Thyroid gland (tissue), 4 donors: Measurements from ENCODE around the gene NPEPPS. TPM values are rescaled to one million over a fixed set of nuclear protein-coding genes. Genes with fewer than 3 reads are reported as not detected.
A peak's percentile ranks its signal among the peaks of the same experiment; 100 is the strongest.
"Not testable (repeated sequence)": the region's sequence is repeated elsewhere in the genome, so short reads cannot be mapped to it uniquely, and the experiment has no call there.

Source experiments
- DNase-seq, 2 donors: peaks; one replicate each; pipeline ENCODE4 v3.0.0-alpha.2; 2019
- H3K27ac ChIP-seq, 3 donors: fragments of 200-600 bp; sonication (generic); 1 replicate in 2 of 3; 2 replicates in 1 of 3; pipeline ENCODE4 v1.5.1; 2016 to 2019; ENCODE audit warnings: mild to moderate bottlenecking in 1 of 3, moderate library complexity in 1 of 3
- H3K27me3 ChIP-seq: fragments of 200-600 bp; sonication (generic); one replicate; pipeline ENCODE4 v1.5.1; 2019
- H3K36me3 ChIP-seq, 2 donors: fragments of 200-600 bp; sonication (generic); one replicate each; pipeline ENCODE4 v1.5.1; 2016 to 2019
- H3K4me1 ChIP-seq, 2 donors: fragments of 200-600 bp; sonication (generic); one replicate each; pipeline ENCODE4 v1.5.1; 2017 to 2019
- H3K4me3 ChIP-seq, 3 donors: fragments of 200-600 bp; sonication (generic); replicated peaks in 1 of 3; 1 replicate in 2 of 3; 2 replicates in 1 of 3; pipeline ENCODE4 v1.5.1; 2016; ENCODE audit warnings: mild to moderate bottlenecking in 1 of 3
- H3K9me3 ChIP-seq: fragments of 200-600 bp; sonication (generic); one replicate; pipeline ENCODE4 v1.5.1; 2017
- POLR2A ChIP-seq, 2 donors: fragments of 450-650 bp; IDR thresholded peaks; one replicate each; pipeline ENCODE4 v1.6.1; 2017; ENCODE audit warnings: antibody characterized with exemption in 2 of 2, mild to moderate bottlenecking in 2 of 2, moderate library complexity in 1 of 2
- WGBS, 2 donors: methylation state at CpG; one replicate each; pipeline ENCODE4 v1.1.5; 2017; 5-methylcytosine and 5-hydroxymethylcytosine counted together
- intact Hi-C: fragments of 100-400 bp; cut with DNase I; formaldehyde crosslinking; loops from one replicate; pipeline ENCODE4 v1.15.1; 2023
- total RNA-seq, 4 donors: library from RNA; depleted of rRNA; stranded (reverse); fragments of >200 nt; gene quantifications; one replicate each; pipeline ENCODE4 v1.2.3, GENCODE V29; 2016
- TF ChIP-seq, protein P1 (sequence below), 6 experiments: fragments of 200-600 bp in 3 of 6; fragments of 450-650 bp in 3 of 6; sonication (generic) in 3 of 6; IDR thresholded peaks; one replicate each; pipeline ENCODE4 v1.5.1; 2016 to 2019; ENCODE audit warnings: antibody characterized with exemption in 6 of 6, mild to moderate bottlenecking in 2 of 6, inconsistent platforms in 1 of 6, moderate library complexity in 1 of 6

NPEPPS gene, protein sequence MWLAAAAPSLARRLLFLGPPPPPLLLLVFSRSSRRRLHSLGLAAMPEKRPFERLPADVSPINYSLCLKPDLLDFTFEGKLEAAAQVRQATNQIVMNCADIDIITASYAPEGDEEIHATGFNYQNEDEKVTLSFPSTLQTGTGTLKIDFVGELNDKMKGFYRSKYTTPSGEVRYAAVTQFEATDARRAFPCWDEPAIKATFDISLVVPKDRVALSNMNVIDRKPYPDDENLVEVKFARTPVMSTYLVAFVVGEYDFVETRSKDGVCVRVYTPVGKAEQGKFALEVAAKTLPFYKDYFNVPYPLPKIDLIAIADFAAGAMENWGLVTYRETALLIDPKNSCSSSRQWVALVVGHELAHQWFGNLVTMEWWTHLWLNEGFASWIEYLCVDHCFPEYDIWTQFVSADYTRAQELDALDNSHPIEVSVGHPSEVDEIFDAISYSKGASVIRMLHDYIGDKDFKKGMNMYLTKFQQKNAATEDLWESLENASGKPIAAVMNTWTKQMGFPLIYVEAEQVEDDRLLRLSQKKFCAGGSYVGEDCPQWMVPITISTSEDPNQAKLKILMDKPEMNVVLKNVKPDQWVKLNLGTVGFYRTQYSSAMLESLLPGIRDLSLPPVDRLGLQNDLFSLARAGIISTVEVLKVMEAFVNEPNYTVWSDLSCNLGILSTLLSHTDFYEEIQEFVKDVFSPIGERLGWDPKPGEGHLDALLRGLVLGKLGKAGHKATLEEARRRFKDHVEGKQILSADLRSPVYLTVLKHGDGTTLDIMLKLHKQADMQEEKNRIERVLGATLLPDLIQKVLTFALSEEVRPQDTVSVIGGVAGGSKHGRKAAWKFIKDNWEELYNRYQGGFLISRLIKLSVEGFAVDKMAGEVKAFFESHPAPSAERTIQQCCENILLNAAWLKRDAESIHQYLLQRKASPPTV
- total RNA-seq = 100 to 1,000 TPM in 3 of 4 donors, 10 to 100 TPM in 1; 78.9 to 150 (median 111) TPM

DNA sequence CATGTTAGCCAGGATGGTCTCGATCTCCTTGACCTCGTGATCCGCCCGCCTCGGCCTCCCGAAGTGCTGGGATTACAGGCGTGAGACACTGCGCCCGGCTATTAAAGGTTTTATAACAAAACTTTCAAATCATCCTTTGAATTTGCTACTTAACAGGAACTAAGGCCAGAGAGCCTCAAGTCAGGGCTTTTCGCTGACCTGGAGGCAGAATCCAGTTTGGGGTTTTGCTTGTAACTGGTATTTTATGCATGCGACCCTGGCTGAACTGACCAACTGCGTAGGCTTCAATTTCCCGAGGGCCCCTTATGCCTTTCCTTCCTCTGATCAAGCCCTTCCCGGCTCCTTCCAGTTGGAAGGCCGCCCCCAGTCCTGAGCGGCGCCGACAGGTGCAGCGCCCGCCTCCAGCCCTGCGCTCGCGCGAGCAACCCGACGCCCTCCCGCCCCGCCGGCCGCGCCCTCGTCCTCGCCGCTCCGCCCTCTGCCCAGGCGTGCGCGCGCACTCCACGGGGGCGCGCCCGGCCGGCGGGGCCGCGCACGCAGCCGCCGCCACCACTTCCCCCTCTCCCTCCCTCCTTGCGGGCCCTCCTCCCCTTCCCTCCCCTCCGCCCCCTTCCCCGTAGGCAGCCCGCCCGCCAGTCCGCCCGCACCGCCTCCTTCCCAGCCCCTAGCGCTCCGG, at the start of gene NPEPPS:
TSS of gene NPEPPS (plus strand) at position 552 of the 676 bp plus-strand sequence. CDS start 193 bp downstream, outside the sequence.
- peak within 1 kb of the TSS in 2 of 3 donors; percentile 58 to 63 for H3K4me3 ChIP-seq
- H3K27me3 ChIP-seq, intact Hi-C loops, H3K36me3 ChIP-seq, H3K9me3 ChIP-seq, H3K4me1 ChIP-seq: not testable (repeated sequence)
- 48 to 58% methylated on average over 10 to 16 of the region's 60 CpGs for WGBS, 2 donors
- H3K27ac ChIP-seq = peak within 1 kb of the TSS; percentile 81 to 88 (median 86)
- peak; percentile 87 to 89 for DNase-seq
- peak in 1 of 2 donors; percentile 50 for TF ChIP-seq POLR2A (IDR thresholded peaks at IDR 0.05)

DNA sequence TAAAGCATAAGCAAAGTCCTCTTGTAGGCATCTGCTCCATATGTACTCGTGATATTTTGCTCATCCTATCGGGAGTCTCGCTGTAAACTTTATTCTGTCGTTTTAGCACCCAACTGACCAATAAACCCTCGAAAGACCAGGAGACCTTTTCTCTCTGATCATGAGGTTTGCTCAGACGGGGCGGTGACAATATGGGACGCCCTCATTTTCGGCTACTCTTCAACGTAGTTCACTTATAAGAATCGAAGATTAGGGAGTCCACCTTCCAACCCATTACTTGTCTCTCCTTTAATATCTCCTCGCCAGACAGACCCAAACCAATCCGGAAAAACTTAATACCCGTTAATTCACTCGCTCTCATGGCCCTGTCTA, 39.1 kb upstream of the NPEPPS start:
- H3K4me1 ChIP-seq, H3K36me3 ChIP-seq, DNase-seq, H3K27me3 ChIP-seq, intact Hi-C loops, H3K9me3 ChIP-seq: not testable (repeated sequence)
- Histone ChIP-seq H3K4me3 (peak overlapping the region in 2 of 3 donors; percentile 42 to 73), H3K27ac (peak overlapping the region; percentile 86 to 91 (median 88))
- WGBS, 2 donors = 6 to 13% methylated on average over 15 of the region's 15 CpGs

DNA sequence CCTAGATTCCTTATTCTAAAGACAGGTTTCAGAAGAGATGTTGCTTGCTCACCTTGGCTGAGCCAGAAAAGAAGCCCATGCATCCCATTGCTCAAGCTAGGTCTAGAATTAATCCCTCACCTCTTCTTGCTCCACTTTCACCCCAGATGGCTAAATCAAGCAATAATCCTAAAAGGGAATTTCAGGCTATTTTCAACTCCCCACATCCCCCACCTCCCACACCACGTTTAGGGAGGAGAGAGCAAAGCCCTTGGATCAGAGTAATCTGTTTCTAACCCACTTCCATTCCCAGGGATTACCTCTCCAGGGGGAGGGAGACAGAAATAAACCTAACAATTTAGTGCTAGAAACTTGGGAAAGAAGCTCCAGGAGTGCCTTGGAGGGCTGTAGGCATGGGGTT, 31.8 kb upstream of the NPEPPS start:
- H3K9me3 ChIP-seq, DNase-seq, H3K27me3 ChIP-seq, H3K4me3 ChIP-seq, H3K27ac ChIP-seq, H3K36me3 ChIP-seq, H3K4me1 ChIP-seq, intact Hi-C loops: not testable (repeated sequence)
- 59% methylated on average over 1 of the region's 1 CpG; no CpG with 5 or more reads in 1 of the 2 donors for WGBS, 2 donors

DNA sequence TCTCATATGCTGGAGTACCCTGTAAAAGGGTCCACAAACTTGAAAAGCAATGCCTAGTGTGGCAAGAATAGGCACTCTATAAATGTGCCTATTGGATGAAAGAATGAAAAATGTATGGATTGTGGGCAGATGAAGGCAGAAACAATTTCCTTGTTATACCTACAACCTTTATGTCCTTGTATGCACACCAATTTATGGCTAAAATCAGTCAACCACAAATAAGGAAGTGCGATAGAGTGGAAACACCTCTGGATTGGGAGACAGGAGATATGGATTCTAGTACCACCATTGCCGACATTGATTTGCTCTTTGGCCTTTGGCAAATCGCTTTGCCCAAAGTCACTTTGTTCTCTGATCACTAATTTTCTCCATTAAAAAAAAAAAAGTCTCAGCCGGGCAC, 31.4 kb upstream of the NPEPPS start:
- H3K9me3 ChIP-seq, H3K4me1 ChIP-seq, H3K27ac ChIP-seq, DNase-seq, H3K4me3 ChIP-seq, H3K27me3 ChIP-seq, H3K36me3 ChIP-seq, intact Hi-C loops: not testable (repeated sequence)
- 88 to 93% methylated on average over 4 of the region's 4 CpGs for WGBS, 2 donors

DNA sequence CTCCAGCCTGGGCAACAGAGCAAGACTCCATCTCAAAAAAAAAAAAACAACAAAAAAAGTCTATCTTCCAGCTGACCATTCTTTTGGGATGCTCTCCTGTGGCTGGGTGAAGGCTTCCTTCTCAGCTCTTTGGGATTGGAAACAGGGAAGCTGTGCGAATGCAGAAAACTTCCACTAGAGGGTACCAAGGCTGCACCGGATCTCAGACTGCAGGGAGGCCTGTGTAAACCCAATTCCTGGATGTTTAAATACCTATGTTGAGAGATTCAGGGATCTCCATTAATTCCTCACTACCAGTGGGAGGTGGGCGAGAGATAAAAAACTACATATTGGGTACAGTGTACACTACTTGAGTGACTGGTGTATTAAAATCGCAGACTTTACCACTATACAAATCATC, 30.3 kb upstream of the NPEPPS start:
- WGBS, 2 donors = 59 to 63% methylated on average over 4 of the region's 4 CpGs
- H3K9me3 ChIP-seq, H3K4me3 ChIP-seq, H3K36me3 ChIP-seq, intact Hi-C loops, H3K4me1 ChIP-seq, H3K27ac ChIP-seq, H3K27me3 ChIP-seq: not testable (repeated sequence)
- TF ChIP-seq, protein P1, sequence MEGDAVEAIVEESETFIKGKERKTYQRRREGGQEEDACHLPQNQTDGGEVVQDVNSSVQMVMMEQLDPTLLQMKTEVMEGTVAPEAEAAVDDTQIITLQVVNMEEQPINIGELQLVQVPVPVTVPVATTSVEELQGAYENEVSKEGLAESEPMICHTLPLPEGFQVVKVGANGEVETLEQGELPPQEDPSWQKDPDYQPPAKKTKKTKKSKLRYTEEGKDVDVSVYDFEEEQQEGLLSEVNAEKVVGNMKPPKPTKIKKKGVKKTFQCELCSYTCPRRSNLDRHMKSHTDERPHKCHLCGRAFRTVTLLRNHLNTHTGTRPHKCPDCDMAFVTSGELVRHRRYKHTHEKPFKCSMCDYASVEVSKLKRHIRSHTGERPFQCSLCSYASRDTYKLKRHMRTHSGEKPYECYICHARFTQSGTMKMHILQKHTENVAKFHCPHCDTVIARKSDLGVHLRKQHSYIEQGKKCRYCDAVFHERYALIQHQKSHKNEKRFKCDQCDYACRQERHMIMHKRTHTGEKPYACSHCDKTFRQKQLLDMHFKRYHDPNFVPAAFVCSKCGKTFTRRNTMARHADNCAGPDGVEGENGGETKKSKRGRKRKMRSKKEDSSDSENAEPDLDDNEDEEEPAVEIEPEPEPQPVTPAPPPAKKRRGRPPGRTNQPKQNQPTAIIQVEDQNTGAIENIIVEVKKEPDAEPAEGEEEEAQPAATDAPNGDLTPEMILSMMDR (IDR thresholded peaks at IDR 0.05) = peak in 5 of 6 experiments; percentile 10 to 51 (median 32)
- DNase-seq = peak in 1 of 2 donors; percentile 13

DNA sequence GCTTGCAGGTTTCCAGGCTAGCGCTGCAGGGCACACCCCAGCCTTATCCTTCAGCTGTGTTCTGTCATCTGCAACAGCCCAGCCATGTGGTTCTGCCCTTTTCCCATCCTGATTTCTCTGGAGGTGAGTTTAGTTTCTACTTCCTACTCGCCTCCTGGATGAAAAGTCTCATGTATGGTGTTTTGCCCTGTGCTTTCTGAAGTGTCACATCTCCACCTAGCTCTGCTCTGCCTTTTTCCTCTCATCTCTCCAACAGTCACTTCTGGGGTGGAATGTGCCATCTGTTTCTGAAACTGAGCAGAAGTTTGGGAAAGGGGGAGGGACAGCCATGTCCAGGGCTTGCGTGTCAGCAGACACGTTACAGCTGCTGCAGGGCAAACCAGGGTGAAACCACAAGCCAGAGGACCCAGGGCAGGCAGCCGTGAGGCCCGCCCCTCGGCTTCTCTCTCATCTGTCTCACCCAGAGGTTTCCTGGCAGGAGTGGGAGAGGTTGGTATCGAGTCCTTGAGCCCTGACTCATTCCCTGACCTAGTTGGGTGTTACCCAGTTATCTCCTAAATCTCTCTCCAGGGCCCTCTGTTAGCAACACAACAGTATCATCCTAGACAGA, 28.7 kb upstream of the NPEPPS start:
- H3K4me1 ChIP-seq, H3K36me3 ChIP-seq, H3K9me3 ChIP-seq, intact Hi-C loops, H3K4me3 ChIP-seq, H3K27me3 ChIP-seq: not testable (repeated sequence)
- DNase-seq = peak; percentile 15 to 39
- H3K27ac ChIP-seq = peak overlapping the region in 2 of 3 donors; percentile 64 to 65
- 49 to 54% methylated on average over 2 to 3 of the region's 8 CpGs for WGBS, 2 donors

DNA sequence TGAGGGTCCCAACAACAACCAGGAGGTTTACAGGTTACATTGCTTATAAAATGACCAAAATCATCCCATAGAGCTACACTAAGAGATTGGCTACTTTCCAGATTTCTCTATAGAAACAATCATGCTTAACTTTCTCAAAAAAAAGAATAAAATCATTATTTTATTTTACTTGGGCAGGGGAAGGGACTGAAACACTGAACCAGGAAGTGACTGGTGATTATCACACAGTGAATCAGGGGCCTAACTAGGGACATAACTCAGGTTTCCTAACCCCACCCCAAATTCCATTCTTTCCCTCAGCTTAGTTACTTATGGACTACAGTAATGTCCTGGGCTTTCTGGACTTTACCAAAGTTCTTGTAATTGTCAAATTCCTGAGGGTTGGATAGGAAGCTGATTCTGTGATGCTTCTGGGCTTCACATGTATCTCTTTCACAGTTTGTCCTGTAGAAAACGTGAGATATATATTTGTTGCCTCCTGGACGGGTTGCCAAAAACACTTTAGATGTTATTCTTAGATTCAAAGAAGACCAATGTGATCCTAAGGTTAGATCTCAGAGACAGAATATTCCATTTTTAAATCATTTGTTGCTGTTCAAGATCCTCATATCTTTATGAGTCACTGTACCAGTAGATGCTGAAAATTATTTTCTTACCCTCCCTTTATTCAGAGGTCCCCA, 28.0 kb upstream of the NPEPPS start:
- 53 to 77% methylated on average over 2 of the region's 2 CpGs for WGBS, 2 donors
- H3K27me3 ChIP-seq, H3K9me3 ChIP-seq, H3K4me1 ChIP-seq, DNase-seq, H3K36me3 ChIP-seq, intact Hi-C loops, H3K4me3 ChIP-seq: not testable (repeated sequence)
- H3K27ac ChIP-seq = peak overlapping the region in 2 of 3 donors; percentile 64 to 65

DNA sequence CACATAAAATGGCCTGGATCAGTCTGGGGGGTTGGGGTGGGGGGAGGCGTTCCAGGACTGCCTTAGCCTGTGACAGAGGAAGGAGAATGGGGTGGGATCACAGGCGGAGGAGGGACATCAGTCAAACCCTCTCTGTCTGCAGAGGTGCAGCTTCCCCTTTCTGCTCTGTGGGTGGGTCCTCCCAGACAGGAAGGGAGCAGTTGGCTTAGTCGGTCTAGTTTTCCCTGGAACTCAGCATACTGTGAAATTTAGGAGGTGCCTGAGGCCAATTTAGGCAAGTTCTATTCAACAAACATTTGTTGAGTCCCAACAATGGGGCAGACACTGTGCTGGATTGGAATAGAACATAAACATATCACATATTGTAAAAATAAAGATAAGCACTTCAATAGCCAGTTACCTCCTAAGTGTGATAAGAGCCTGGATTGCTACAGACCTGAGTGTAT, 19.2 kb upstream of the NPEPPS start:
- 5 to 32% methylated on average over 3 of the region's 3 CpGs for WGBS, 2 donors
- H3K4me3 ChIP-seq, intact Hi-C loops, H3K9me3 ChIP-seq, H3K4me1 ChIP-seq, H3K36me3 ChIP-seq, H3K27me3 ChIP-seq: not testable (repeated sequence)
- peak; percentile 12 to 20 for DNase-seq
- peak overlapping the region; percentile 83 to 95 (median 91) for H3K27ac ChIP-seq

DNA sequence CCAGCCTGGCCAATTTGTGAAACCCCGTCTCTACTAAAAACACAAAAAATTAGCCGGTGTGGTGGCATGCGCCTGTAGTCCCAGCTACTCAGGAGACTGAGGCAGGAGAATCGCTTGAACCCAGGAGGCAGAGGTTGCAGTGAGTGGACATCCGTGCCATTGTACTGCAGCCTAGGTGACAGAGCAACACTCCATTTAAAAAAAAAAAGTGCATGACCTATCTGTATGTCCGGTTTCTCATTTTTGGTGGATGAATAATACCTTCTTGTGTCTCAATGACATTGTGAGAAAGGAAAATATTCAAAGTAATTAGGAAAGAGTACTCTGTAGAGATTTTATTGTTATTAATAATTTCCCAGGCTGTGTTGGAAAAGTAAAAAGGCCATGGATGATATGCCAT, 17.6 kb upstream of the NPEPPS start:
- peak overlapping the region in 1 of 3 donors; percentile 75 for H3K27ac ChIP-seq
- intact Hi-C loops, H3K4me3 ChIP-seq, DNase-seq, H3K9me3 ChIP-seq, H3K4me1 ChIP-seq, H3K36me3 ChIP-seq, H3K27me3 ChIP-seq: not testable (repeated sequence)
- WGBS, 2 donors = 71 to 95% methylated on average over 5 to 6 of the region's 6 CpGs

DNA sequence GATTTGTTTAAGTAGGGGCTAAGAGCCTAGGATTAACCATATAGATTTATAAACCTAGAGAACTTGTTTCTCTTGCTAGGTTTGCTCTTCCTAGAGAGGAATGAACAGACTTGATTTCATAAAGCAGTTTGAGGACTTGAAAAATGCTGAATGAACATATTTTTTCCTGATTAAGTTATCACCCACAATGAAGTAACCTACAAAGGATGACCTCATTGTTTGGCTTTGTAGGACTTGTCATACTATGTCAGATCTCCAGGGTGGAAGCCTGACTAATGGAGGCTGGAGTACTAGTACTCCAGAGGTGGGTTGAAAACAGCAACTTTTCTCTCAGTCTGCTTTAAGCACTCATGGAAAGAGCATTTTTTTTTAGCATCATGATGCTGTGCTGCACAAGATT, 12.0 kb upstream of the NPEPPS start:
- H3K27me3 ChIP-seq, H3K4me3 ChIP-seq, H3K4me1 ChIP-seq, DNase-seq, H3K27ac ChIP-seq, intact Hi-C loops, H3K9me3 ChIP-seq, H3K36me3 ChIP-seq: not testable (repeated sequence)
